Skeletal muscle satellite cell (primary cell): ENCODE data around the gene SLC7A4.
A peak's percentile ranks its signal among the peaks of the same experiment; 100 is the strongest.

Experiments used
- H3K27me3 ChIP-seq: 2 replicates; pipeline ENCODE4 v1.7.0; 2013; ENCODE audit warnings: low read length; ENCODE audit not compliant: control insufficient read depth, insufficient read depth
- H3K36me3 ChIP-seq: 2 replicates; pipeline ENCODE4 v1.7.0; 2013; ENCODE audit warnings: mild to moderate bottlenecking, control low read depth, low read length; ENCODE audit not compliant: insufficient read depth
- H3K4me1 ChIP-seq: 2 replicates; pipeline ENCODE4 v1.7.0; 2013; ENCODE audit warnings: low read length; ENCODE audit not compliant: control insufficient read depth, insufficient read depth
- H3K4me2 ChIP-seq: 2 replicates; pipeline ENCODE4 v1.7.0; 2013; ENCODE audit warnings: mild to moderate bottlenecking, low read length
- H3K4me3 ChIP-seq: 2 replicates; pipeline ENCODE4 v1.7.0; 2013; ENCODE audit warnings: low read length
- H3K9ac ChIP-seq: 2 replicates; pipeline ENCODE4 v1.7.0; 2013; ENCODE audit warnings: mild to moderate bottlenecking, low read depth, low read length, moderate library complexity
- H3K9me3 ChIP-seq: replicated peaks from 2 replicates; pipeline ENCODE4 v1.7.0; 2013; ENCODE audit warnings: mild to moderate bottlenecking, control low read depth, low read length

SLC7A4 gene

GRCh38 chr22:21031545-21032036 lies 770 bp downstream of the SLC7A4 start:
- H3K36me3 ChIP-seq: no peaks in the 10 kb centered on the region
- peaks cover 15% of the 10 kb centered on the region for H3K4me1 ChIP-seq
- no peaks in the 10 kb centered on the region for H3K9me3 ChIP-seq
- H3K4me2 ChIP-seq: no peak overlapping the region
- no peak overlapping the region for H3K9ac ChIP-seq
- no peak overlapping the region for H3K4me3 ChIP-seq
- peaks cover 57% of the 10 kb centered on the region for H3K27me3 ChIP-seq

GRCh38 chr22:21030621-21031544 lies 1.5 kb downstream of the SLC7A4 start:
- Histone ChIP-seq H3K4me3 (no peak overlapping the region), H3K9me3 (no peaks in the 10 kb centered on the region), H3K36me3 (no peaks in the 10 kb centered on the region), H3K4me1 (peaks cover 15% of the 10 kb centered on the region), H3K9ac (no peak overlapping the region), H3K4me2 (no peak overlapping the region), H3K27me3 (peaks cover 63% of the 10 kb centered on the region)

- Histone ChIP-seq H3K4me1 (peaks cover 15% of the 10 kb centered on the region), H3K27me3 (peaks cover 67% of the 10 kb centered on the region), H3K9me3 (no peaks in the 10 kb centered on the region), H3K4me3 (no peak overlapping the region), H3K4me2 (no peak overlapping the region), H3K36me3 (no peaks in the 10 kb centered on the region), H3K9ac (no peak overlapping the region)
Measured at GRCh38 chr22:21030032-21030431, 2.3 kb downstream of the SLC7A4 start.

- Histone ChIP-seq H3K4me3 (no peak overlapping the region), H3K4me2 (no peak overlapping the region), H3K4me1 (peaks cover 15% of the 10 kb centered on the region), H3K9ac (no peak overlapping the region), H3K36me3 (no peaks in the 10 kb centered on the region), H3K27me3 (peaks cover 67% of the 10 kb centered on the region), H3K9me3 (no peaks in the 10 kb centered on the region)
Measured at GRCh38 chr22:21029486-21030025, 2.8 kb downstream of the SLC7A4 start.

- H3K4me1 ChIP-seq: peaks cover 15% of the 10 kb centered on the region
- no peak overlapping the region for H3K9ac ChIP-seq
- H3K4me3 ChIP-seq: no peak overlapping the region
- no peak overlapping the region for H3K4me2 ChIP-seq
- H3K27me3 ChIP-seq: peaks cover 62% of the 10 kb centered on the region
- H3K9me3 ChIP-seq: no peaks in the 10 kb centered on the region
- H3K36me3 ChIP-seq: no peaks in the 10 kb centered on the region
Measured at GRCh38 chr22:21028277-21029251, 3.8 kb downstream of the SLC7A4 start.

GRCh38 chr22:21026783-21027692 lies 5.3 kb downstream of the SLC7A4 start:
- peaks cover 50% of the 10 kb centered on the region for H3K27me3 ChIP-seq
- H3K9ac ChIP-seq: no peak overlapping the region
- no peak overlapping the region for H3K4me3 ChIP-seq
- no peaks in the 10 kb centered on the region for H3K9me3 ChIP-seq
- peak overlapping the region; percentile 33 for H3K4me2 ChIP-seq
- no peaks in the 10 kb centered on the region for H3K36me3 ChIP-seq
- peaks cover 12% of the 10 kb centered on the region for H3K4me1 ChIP-seq

GRCh38 chr22:21025763-21026755 lies 6.3 kb downstream of the SLC7A4 start:
- H3K27me3 ChIP-seq: peaks cover 40% of the 10 kb centered on the region
- no peaks in the 10 kb centered on the region for H3K9me3 ChIP-seq
- H3K4me1 ChIP-seq: peaks cover 9% of the 10 kb centered on the region
- H3K4me3 ChIP-seq: no peak overlapping the region
- no peak overlapping the region for H3K9ac ChIP-seq
- no peaks in the 10 kb centered on the region for H3K36me3 ChIP-seq
- H3K4me2 ChIP-seq: no peak overlapping the region

GRCh38 chr22:21025266-21025665 lies 7.1 kb downstream of the SLC7A4 start:
- Histone ChIP-seq H3K4me3 (no peak overlapping the region), H3K36me3 (no peaks in the 10 kb centered on the region), H3K4me1 (peaks cover 9% of the 10 kb centered on the region), H3K4me2 (no peak overlapping the region), H3K27me3 (peaks cover 32% of the 10 kb centered on the region), H3K9me3 (no peaks in the 10 kb centered on the region), H3K9ac (no peak overlapping the region)

GRCh38 chr22:21022955-21023614 lies 9.3 kb downstream of the SLC7A4 start:
- Histone ChIP-seq H3K4me3 (no peak overlapping the region), H3K4me1 (peaks cover 9% of the 10 kb centered on the region), H3K27me3 (peaks cover 13% of the 10 kb centered on the region)

More at GRCh38 chr22:21022955-21023614, 9.3 kb downstream of the SLC7A4 start:
- no peak overlapping the region for H3K4me2 ChIP-seq
- H3K9me3 ChIP-seq: no peaks in the 10 kb centered on the region
- H3K36me3 ChIP-seq: no peaks in the 10 kb centered on the region
- H3K9ac ChIP-seq: no peak overlapping the region
